Measurements from ENCODE around the gene C2orf81. TPM values are rescaled to one million over a fixed set of nuclear protein-coding genes. Genes with fewer than 3 reads are reported as not detected.

The C2orf81 gene
- total and polyA plus RNA-seq, 10 donors = 1.7 to 5.7 (median 3.1) TPM

- DNase-seq = no peak
- H3K9me3 ChIP-seq = no peaks in the 10 kb centered on the region
- no peak within 1 kb of the TSS for H3K27ac ChIP-seq
- H3K4me1 ChIP-seq = peaks cover 8 to 59% (median 47%) of the 10 kb centered on the region in 6 donors
- peak within 1 kb of the TSS in 4 of 8 donors; percentile 7 to 55 (median 22) for H3K4me3 ChIP-seq
- TF ChIP-seq POLR2A (IDR thresholded peaks at IDR 0.05) (no peak), POLR2AphosphoS5 (IDR thresholded peaks at IDR 0.05) (peak in 2 of 3 donors; percentile 16 to 28), CTCF (IDR thresholded peaks at IDR 0.05 in 8 of 11, conservative IDR thresholded peaks at IDR 0.05 in 3 of 11) (no peak)
- WGBS, 5 donors = 53 to 58% (median 55%) methylated on average over 11 to 14 of the region's 14 CpGs
- peaks cover 0 to 56% (median 19%) of the 10 kb centered on the region in 6 donors for H3K36me3 ChIP-seq
- no peaks in the 10 kb centered on the region for H3K27me3 ChIP-seq (replicated peaks in 1 of 7)
- intact Hi-C loops (cut with DNase I; ENCODE audit: low total_unique reads) = no loop called here
Observed at GRCh38 chr2:74379851-74380789, 41.3 kb downstream of the C2orf81 start, which contains the start of gene DCTN1. TSS of gene DCTN1 (minus strand) at chr2:74380311. CDS start at chr2:74380037, 274 bp downstream.

GRCh38 chr2:74378007-74378406, 43.4 kb downstream of the C2orf81 start:
- H3K36me3 ChIP-seq = peaks cover 0 to 52% (median 20%) of the 10 kb centered on the region in 6 donors
- H3K4me1 ChIP-seq = peaks cover 7 to 62% (median 44%) of the 10 kb centered on the region in 6 donors
- no peak for DNase-seq
- H3K9me3 ChIP-seq = no peaks in the 10 kb centered on the region
- 93 to 97% (median 95%) methylated on average over 10 of the region's 10 CpGs for WGBS, 5 donors
- intact Hi-C loops (cut with DNase I; ENCODE audit: low total_unique reads) = no loop called here
- no peaks in the 10 kb centered on the region for H3K27me3 ChIP-seq (replicated peaks in 1 of 7)
- H3K4me3 ChIP-seq = no peak overlapping the region
- H3K27ac ChIP-seq = no peak overlapping the region
- TF ChIP-seq POLR2A (IDR thresholded peaks at IDR 0.05) = no peak
- TF ChIP-seq CTCF (IDR thresholded peaks at IDR 0.05 in 8 of 11, conservative IDR thresholded peaks at IDR 0.05 in 3 of 11) = no peak
- TF ChIP-seq POLR2AphosphoS5 (IDR thresholded peaks at IDR 0.05) = no peak

GRCh38 chr2:74375838-74376237, 45.6 kb downstream of the C2orf81 start:
- peaks cover 0 to 52% (median 29%) of the 10 kb centered on the region in 6 donors for H3K4me1 ChIP-seq
- H3K36me3 ChIP-seq = peaks cover 0 to 72% (median 34%) of the 10 kb centered on the region in 6 donors
- intact Hi-C loops (cut with DNase I; ENCODE audit: low total_unique reads) = no loop called here
- no peak for DNase-seq
- H3K27me3 ChIP-seq (replicated peaks in 1 of 7) = no peaks in the 10 kb centered on the region
- H3K9me3 ChIP-seq = no peaks in the 10 kb centered on the region
- no peak overlapping the region for H3K4me3 ChIP-seq
- H3K27ac ChIP-seq = no peak overlapping the region
- WGBS, 5 donors = 55 to 78% (median 70%) methylated on average over 2 of the region's 2 CpGs
- TF ChIP-seq POLR2AphosphoS5 (IDR thresholded peaks at IDR 0.05) (no peak), POLR2A (IDR thresholded peaks at IDR 0.05) (no peak), CTCF (IDR thresholded peaks at IDR 0.05 in 8 of 11, conservative IDR thresholded peaks at IDR 0.05 in 3 of 11) (no peak)

Data from spleen (tissue), 11 donors.